ENCODE results near the gene GPX8.

DNA sequence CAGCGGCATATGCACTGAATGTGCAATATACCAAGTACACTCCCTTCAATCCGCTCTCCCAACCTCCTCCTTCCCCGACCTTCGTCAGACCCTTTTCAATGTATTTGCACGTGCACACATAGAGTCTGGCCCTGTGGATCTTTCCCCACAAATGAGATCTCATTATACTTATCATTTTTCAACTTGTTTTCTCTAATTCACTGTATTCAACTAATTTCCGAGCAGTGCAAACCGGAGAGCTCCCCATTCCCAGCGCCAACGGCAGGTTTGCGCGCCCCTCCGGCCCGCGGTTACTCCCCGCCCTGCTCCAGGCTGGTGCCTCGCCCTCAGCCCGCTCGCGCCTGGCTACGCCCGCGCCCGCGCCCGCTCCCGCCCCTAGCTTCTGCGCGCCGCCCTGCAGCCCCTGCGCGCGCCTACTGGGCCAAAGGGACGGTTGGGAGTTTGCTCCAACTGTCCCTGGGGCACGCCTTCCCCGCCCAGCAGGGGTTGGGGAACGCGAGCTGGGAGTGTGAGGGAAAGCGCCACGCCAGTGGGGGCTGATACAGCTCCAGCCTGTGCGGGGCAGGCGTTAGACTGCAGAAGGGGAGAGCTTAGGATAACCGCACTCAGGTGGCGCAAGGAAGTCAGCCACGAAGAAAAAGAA, 16.3 kb downstream of the GPX8 start:
- TF ChIP-seq, protein P1, sequence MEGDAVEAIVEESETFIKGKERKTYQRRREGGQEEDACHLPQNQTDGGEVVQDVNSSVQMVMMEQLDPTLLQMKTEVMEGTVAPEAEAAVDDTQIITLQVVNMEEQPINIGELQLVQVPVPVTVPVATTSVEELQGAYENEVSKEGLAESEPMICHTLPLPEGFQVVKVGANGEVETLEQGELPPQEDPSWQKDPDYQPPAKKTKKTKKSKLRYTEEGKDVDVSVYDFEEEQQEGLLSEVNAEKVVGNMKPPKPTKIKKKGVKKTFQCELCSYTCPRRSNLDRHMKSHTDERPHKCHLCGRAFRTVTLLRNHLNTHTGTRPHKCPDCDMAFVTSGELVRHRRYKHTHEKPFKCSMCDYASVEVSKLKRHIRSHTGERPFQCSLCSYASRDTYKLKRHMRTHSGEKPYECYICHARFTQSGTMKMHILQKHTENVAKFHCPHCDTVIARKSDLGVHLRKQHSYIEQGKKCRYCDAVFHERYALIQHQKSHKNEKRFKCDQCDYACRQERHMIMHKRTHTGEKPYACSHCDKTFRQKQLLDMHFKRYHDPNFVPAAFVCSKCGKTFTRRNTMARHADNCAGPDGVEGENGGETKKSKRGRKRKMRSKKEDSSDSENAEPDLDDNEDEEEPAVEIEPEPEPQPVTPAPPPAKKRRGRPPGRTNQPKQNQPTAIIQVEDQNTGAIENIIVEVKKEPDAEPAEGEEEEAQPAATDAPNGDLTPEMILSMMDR (IDR thresholded peaks at IDR 0.05): peak in 5 of 6 experiments; percentile 18 to 51 (median 30)
- TF ChIP-seq EP300 (IDR thresholded peaks at IDR 0.05): no peak
